Neural crest cell (in vitro differentiated cells): Measurements from ENCODE around the gene AGBL4. TPM values are rescaled to one million over a fixed set of nuclear protein-coding genes. Genes with fewer than 3 reads are reported as not detected.

ENCODE experiments used
- DNase-seq: peaks from one replicate; pipeline ENCODE4 v3.0.0; 2021; ENCODE audit warnings: low read depth, mixed read lengths, low spot score
- H3K27ac Mint-ChIP-seq: one replicate; pipeline ENCODE4 v1.8.0; 2021; ENCODE audit warnings: mild to moderate bottlenecking, mixed read lengths; ENCODE audit not compliant: unreplicated experiment
- H3K27me3 Mint-ChIP-seq: 2 replicates; pipeline ENCODE4 v1.8.0; 2021; ENCODE audit warnings: low read depth, mild to moderate bottlenecking, mixed read lengths
- H3K36me3 Mint-ChIP-seq: 2 replicates; pipeline ENCODE4 v1.8.0; 2021; ENCODE audit warnings: low read depth, mild to moderate bottlenecking, mixed read lengths
- H3K4me1 Mint-ChIP-seq: 2 replicates; pipeline ENCODE4 v1.8.0; 2021; ENCODE audit warnings: mixed read lengths
- H3K4me3 Mint-ChIP-seq: one replicate; pipeline ENCODE4 v1.8.0; 2021; ENCODE audit warnings: mild to moderate bottlenecking, mixed read lengths
- H3K9me3 Mint-ChIP-seq: 2 replicates; pipeline ENCODE4 v1.8.0; 2021; ENCODE audit warnings: mixed read lengths
- CTCF ChIP-seq: fragments of 200-600 bp; sonication (generic); conservative IDR thresholded peaks from 2 replicates; pipeline ENCODE4 v1.5.0; 2021; ENCODE audit warnings: antibody characterized with exemption, mild to moderate bottlenecking
- total RNA-seq: library from RNA; stranded (reverse); gene quantifications from 2 replicates; pipeline ENCODE4 v1.2.1, GENCODE V29; 2021

AGBL4 gene
- total RNA-seq, 1 donor from 2014 or later = 0.09 TPM

- Mint-ChIP-seq H3K4me1 (peaks cover 8% of the 10 kb centered on the region), H3K27ac (no peak overlapping the region), H3K27me3 (peaks cover 14% of the 10 kb centered on the region), H3K4me3 (no peak overlapping the region), H3K36me3 (no peaks in the 10 kb centered on the region), H3K9me3 (no peaks in the 10 kb centered on the region)
- peak; percentile 4 for DNase-seq
- peak; percentile 62 for TF ChIP-seq CTCF
Measured at GRCh38 chr1:48870596-48870995, 1153.2 kb downstream of the AGBL4 start.

- H3K27ac Mint-ChIP-seq = no peak overlapping the region
- no peaks in the 10 kb centered on the region for H3K4me1 Mint-ChIP-seq
- no peak for TF ChIP-seq CTCF
- DNase-seq = no peak
- no peaks in the 10 kb centered on the region for H3K36me3 Mint-ChIP-seq
- no peak overlapping the region for H3K4me3 Mint-ChIP-seq
- H3K9me3 Mint-ChIP-seq = no peaks in the 10 kb centered on the region
- peaks cover 20% of the 10 kb centered on the region for H3K27me3 Mint-ChIP-seq
Measured at GRCh38 chr1:48869116-48869893, 1154.4 kb downstream of the AGBL4 start.

- H3K9me3 Mint-ChIP-seq = peaks cover 7% of the 10 kb centered on the region
Measured at GRCh38 chr1:48864913-48865312, 1158.8 kb downstream of the AGBL4 start.

GRCh38 chr1:48859456-48859855 lies 1164.3 kb downstream of the AGBL4 start:
- Mint-ChIP-seq H3K36me3 (peaks cover 2% of the 10 kb centered on the region), H3K27me3 (peaks cover 7% of the 10 kb centered on the region), H3K27ac (no peak overlapping the region), H3K4me1 (no peaks in the 10 kb centered on the region), H3K9me3 (peaks cover 7% of the 10 kb centered on the region), H3K4me3 (no peak overlapping the region)
- no peak for DNase-seq
- TF ChIP-seq CTCF = no peak

More at GRCh38 chr1:48864913-48865312, 1158.8 kb downstream of the AGBL4 start:
- no peak for TF ChIP-seq CTCF
- H3K4me1 Mint-ChIP-seq = no peaks in the 10 kb centered on the region
- peaks cover 2% of the 10 kb centered on the region for H3K36me3 Mint-ChIP-seq
- no peak for DNase-seq
- no peak overlapping the region for H3K27ac Mint-ChIP-seq
- H3K4me3 Mint-ChIP-seq = no peak overlapping the region
- peaks cover 15% of the 10 kb centered on the region for H3K27me3 Mint-ChIP-seq

GRCh38 chr1:48858200-48858920 lies 1165.4 kb downstream of the AGBL4 start:
- TF ChIP-seq CTCF = no peak
- Mint-ChIP-seq H3K36me3 (peaks cover 2% of the 10 kb centered on the region), H3K4me3 (no peak overlapping the region), H3K4me1 (no peaks in the 10 kb centered on the region), H3K9me3 (peaks cover 7% of the 10 kb centered on the region), H3K27ac (no peak overlapping the region), H3K27me3 (peaks cover 4% of the 10 kb centered on the region)
- DNase-seq = no peak
